ENCODE data around the gene EXOC4. TPM values are rescaled to one million over a fixed set of nuclear protein-coding genes. Genes with fewer than 3 reads are reported as not detected.

Gene EXOC4
- polyA plus RNA-seq, 1 experiment, result 45.9 TPM

GRCh38 chr7:133294234-133294633 is 41.4 kb downstream of the EXOC4 start:
- TF ChIP-seq CTCF (IDR thresholded peaks at IDR 0.05; ENCODE audit: insufficient read depth, low read depth, low read length), result no peak
- Histone ChIP-seq H3K36me3 (ENCODE audit: control insufficient read depth, insufficient read depth, low read length) (no peaks in the 10 kb centered on the region), H3K27me3 (ENCODE audit: control insufficient read depth, insufficient read depth, low read length) (no peaks in the 10 kb centered on the region), H3K4me3 (ENCODE audit: low read depth, low read length) (no peak overlapping the region)
- POLR2A ChIA-PET, result no interaction called here
- DNase-seq (ENCODE audit: low read depth), result no peak
- CTCF ChIA-PET, result interaction anchor here (2.0 kb wide), 1 partner anchor 10 kb away, joined by 8 read pairs; no protein-coding TSS in a partner anchor

- no peak for DNase-seq (ENCODE audit: low read depth)
- POLR2A ChIA-PET, result no interaction called here
These were observed 42.6 kb downstream of the EXOC4 start for GRCh38 chr7:133295484-133295883.

GRCh38 chr7:133297093-133297492 is 44.2 kb downstream of the EXOC4 start:
- no peak for TF ChIP-seq CTCF (IDR thresholded peaks at IDR 0.05; ENCODE audit: insufficient read depth, low read depth, low read length)
- Histone ChIP-seq H3K36me3 (ENCODE audit: control insufficient read depth, insufficient read depth, low read length) (no peaks in the 10 kb centered on the region), H3K27me3 (ENCODE audit: control insufficient read depth, insufficient read depth, low read length) (no peaks in the 10 kb centered on the region), H3K4me3 (ENCODE audit: low read depth, low read length) (no peak overlapping the region)
- POLR2A ChIA-PET, result no interaction called here
- CTCF ChIA-PET, result interaction anchor here (1.2 to 1.6 kb wide), 2 partner anchors 11 to 15 kb away, joined by 3 read pairs; no protein-coding TSS in a partner anchor
- no peak for DNase-seq (ENCODE audit: low read depth)

More at GRCh38 chr7:133295484-133295883, 42.6 kb downstream of the EXOC4 start:
- Histone ChIP-seq H3K27me3 (ENCODE audit: control insufficient read depth, insufficient read depth, low read length) (no peaks in the 10 kb centered on the region), H3K36me3 (ENCODE audit: control insufficient read depth, insufficient read depth, low read length) (no peaks in the 10 kb centered on the region), H3K4me3 (ENCODE audit: low read depth, low read length) (no peak overlapping the region)
- no peak for TF ChIP-seq CTCF (IDR thresholded peaks at IDR 0.05; ENCODE audit: insufficient read depth, low read depth, low read length)
- CTCF ChIA-PET, result interaction anchor here (1.6 kb wide), 1 partner anchor 13 kb away, joined by 3 read pairs; no protein-coding TSS in a partner anchor

GRCh38 chr7:133298080-133298479 is 45.2 kb downstream of the EXOC4 start:
- H3K27me3 ChIP-seq (ENCODE audit: control insufficient read depth, insufficient read depth, low read length), result no peaks in the 10 kb centered on the region
- POLR2A ChIA-PET, result no interaction called here
- no peaks in the 10 kb centered on the region for H3K36me3 ChIP-seq (ENCODE audit: control insufficient read depth, insufficient read depth, low read length)
- H3K4me3 ChIP-seq (ENCODE audit: low read depth, low read length), result no peak overlapping the region
- no peak for DNase-seq (ENCODE audit: low read depth)
- CTCF ChIA-PET, result interaction anchor here (1.2 kb wide), 1 partner anchor 12 kb away, joined by 3 read pairs; no protein-coding TSS in a partner anchor
- TF ChIP-seq CTCF (IDR thresholded peaks at IDR 0.05; ENCODE audit: insufficient read depth, low read depth, low read length), result no peak

DNA sequence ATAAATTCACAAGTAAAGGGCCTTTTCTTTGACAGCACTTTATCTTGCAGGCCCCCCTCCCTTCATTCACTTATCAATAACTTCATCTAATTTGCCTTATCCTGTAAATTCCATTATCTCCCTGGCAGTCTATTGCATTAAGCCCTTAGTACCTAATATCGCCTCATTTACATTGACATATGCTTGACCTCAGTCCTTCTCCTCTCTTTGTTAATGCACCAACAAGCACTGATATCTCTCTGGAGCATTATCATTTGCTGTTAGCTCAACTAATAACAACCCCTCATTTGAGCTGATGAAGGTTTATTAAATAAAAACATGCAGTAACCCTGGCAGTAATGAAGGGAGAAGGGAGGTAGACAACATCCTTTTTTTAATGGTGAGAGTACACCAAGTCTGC is 46.8 kb downstream of the EXOC4 start:
- TF ChIP-seq CTCF (IDR thresholded peaks at IDR 0.05; ENCODE audit: insufficient read depth, low read depth, low read length), result no peak
- DNase-seq (ENCODE audit: low read depth), result no peak
- no peak overlapping the region for H3K4me3 ChIP-seq (ENCODE audit: low read depth, low read length)
- no peaks in the 10 kb centered on the region for H3K36me3 ChIP-seq (ENCODE audit: control insufficient read depth, insufficient read depth, low read length)
- ChIA-PET POLR2A (no interaction called here), CTCF (no interaction called here)
- H3K27me3 ChIP-seq (ENCODE audit: control insufficient read depth, insufficient read depth, low read length), result no peaks in the 10 kb centered on the region
